HUES6 (cell line): ENCODE data around the gene HSPA1A.
"Not testable (repeated sequence)": the region's sequence is repeated elsewhere in the genome, so short reads cannot be mapped to it uniquely, and the experiment has no call there.

ENCODE experiments used
- H3K27ac ChIP-seq: 2 replicates; pipeline ENCODE4 v1.7.0; 2013; ENCODE audit warnings: low read depth, mild to moderate bottlenecking, low read length, inconsistent platforms
- H3K27me3 ChIP-seq: 2 replicates; pipeline ENCODE4 v1.6.1; 2013; ENCODE audit warnings: low read length; ENCODE audit not compliant: control insufficient read depth, insufficient read depth
- H3K36me3 ChIP-seq: 2 replicates; pipeline ENCODE4 v1.6.1; 2013; ENCODE audit warnings: low read length; ENCODE audit not compliant: control insufficient read depth, insufficient read depth
- H3K4me1 ChIP-seq: 2 replicates; pipeline ENCODE4 v1.6.1; 2013; ENCODE audit warnings: low read length; ENCODE audit not compliant: control insufficient read depth, insufficient read depth
- H3K4me3 ChIP-seq: 2 replicates; pipeline ENCODE4 v1.5.1; 2013; ENCODE audit warnings: low read depth, low read length
- H3K9ac ChIP-seq: one replicate; pipeline ENCODE4 v1.6.1; 2013; ENCODE audit warnings: mild to moderate bottlenecking, low read length
- H3K9me3 ChIP-seq: 2 replicates; pipeline ENCODE4 v1.6.1; 2013; ENCODE audit warnings: low read depth, low read length; ENCODE audit not compliant: control insufficient read depth, insufficient read depth

HSPA1A gene

GRCh38 chr6:31829633-31830283 is 14.4 kb downstream of the HSPA1A start:
- Histone ChIP-seq H3K27ac (no peak overlapping the region), H3K36me3 (peaks cover under 1% of the 10 kb centered on the region; the same call in 1 of the 2 replicates), H3K9me3 (no peaks in the 10 kb centered on the region), H3K9ac (peak overlapping the region; percentile 51), H3K4me3 (peak overlapping the region; percentile 70), H3K27me3 (no peaks in the 10 kb centered on the region), H3K4me1 (peaks cover 25% of the 10 kb centered on the region)

GRCh38 chr6:31830886-31831335 is 15.6 kb downstream of the HSPA1A start:
- peaks cover 15% of the 10 kb centered on the region for H3K4me1 ChIP-seq
- no peaks in the 10 kb centered on the region for H3K9me3 ChIP-seq
- H3K27ac ChIP-seq = no peak overlapping the region

GRCh38 chr6:31831350-31832215 is 16.2 kb downstream of the HSPA1A start:
- Histone ChIP-seq H3K27me3 (no peaks in the 10 kb centered on the region), H3K36me3 (peaks cover 17% of the 10 kb centered on the region), H3K4me1 (peaks cover 12% of the 10 kb centered on the region; the same call in 1 of the 2 replicates), H3K9ac (no peak overlapping the region), H3K9me3 (no peaks in the 10 kb centered on the region), H3K4me3 (peak overlapping the region; percentile 70), H3K27ac (no peak overlapping the region)

More at GRCh38 chr6:31830886-31831335, 15.6 kb downstream of the HSPA1A start:
- no peak overlapping the region for H3K9ac ChIP-seq
- no peaks in the 10 kb centered on the region for H3K27me3 ChIP-seq
- H3K36me3 ChIP-seq = peaks cover 10% of the 10 kb centered on the region
- peak overlapping the region; percentile 70 for H3K4me3 ChIP-seq

GRCh38 chr6:31834367-31835250 is 19.3 kb downstream of the HSPA1A start:
- peak overlapping the region; percentile 98 for H3K27ac ChIP-seq
- no peaks in the 10 kb centered on the region for H3K27me3 ChIP-seq
- no peaks in the 10 kb centered on the region for H3K9me3 ChIP-seq
- peak overlapping the region; percentile 100 for H3K9ac ChIP-seq
- H3K4me3 ChIP-seq = peak overlapping the region; percentile 99
- peaks cover 47% of the 10 kb centered on the region for H3K36me3 ChIP-seq
- peaks cover 19% of the 10 kb centered on the region for H3K4me1 ChIP-seq

GRCh38 chr6:31836047-31836473 is 20.7 kb downstream of the HSPA1A start:
- Histone ChIP-seq H3K9me3 (no peaks in the 10 kb centered on the region), H3K27me3 (no peaks in the 10 kb centered on the region), H3K4me1 (peaks cover 13% of the 10 kb centered on the region), H3K27ac (peak overlapping the region; percentile 60; the same call in 1 of the 2 replicates), H3K9ac (peak overlapping the region; percentile 100), H3K4me3 (peak overlapping the region; percentile 99), H3K36me3 (peaks cover 62% of the 10 kb centered on the region)

- Histone ChIP-seq H3K36me3 (peaks cover 63% of the 10 kb centered on the region), H3K27ac (peak overlapping the region; percentile 60; the same call in 1 of the 2 replicates), H3K9ac (peak overlapping the region; percentile 100), H3K4me1 (peaks cover 12% of the 10 kb centered on the region), H3K4me3 (peak overlapping the region; percentile 99), H3K9me3 (no peaks in the 10 kb centered on the region), H3K27me3 (no peaks in the 10 kb centered on the region)
These were observed 21.4 kb downstream of the HSPA1A start for GRCh38 chr6:31836474-31837368.

- peak overlapping the region; percentile 99 for H3K4me3 ChIP-seq
- peak overlapping the region; percentile 100 for H3K9ac ChIP-seq
- peaks cover 12% of the 10 kb centered on the region for H3K4me1 ChIP-seq
- no peaks in the 10 kb centered on the region for H3K27me3 ChIP-seq
- no peaks in the 10 kb centered on the region for H3K9me3 ChIP-seq
- H3K36me3 ChIP-seq = peaks cover 63% of the 10 kb centered on the region
- H3K27ac ChIP-seq = no peak overlapping the region
These were observed 22.2 kb downstream of the HSPA1A start for GRCh38 chr6:31837369-31838113.

GRCh38 chr6:31838114-31838553 is 22.8 kb downstream of the HSPA1A start:
- not testable (repeated sequence) for H3K9me3 ChIP-seq, H3K27me3 ChIP-seq, H3K9ac ChIP-seq, H3K27ac ChIP-seq
- peaks cover 63% of the 10 kb centered on the region for H3K36me3 ChIP-seq
- peaks cover 12% of the 10 kb centered on the region for H3K4me1 ChIP-seq
- peak overlapping the region; percentile 99 for H3K4me3 ChIP-seq

- Histone ChIP-seq H3K4me3 (peak overlapping the region; percentile 15; the same call in 1 of the 2 replicates), H3K9ac (no peak overlapping the region), H3K27me3 (no peaks in the 10 kb centered on the region), H3K4me1 (peaks cover 12% of the 10 kb centered on the region), H3K27ac (no peak overlapping the region), H3K9me3 (no peaks in the 10 kb centered on the region), H3K36me3 (peaks cover 63% of the 10 kb centered on the region)
These were observed 23.6 kb downstream of the HSPA1A start for GRCh38 chr6:31838968-31839367.
